Measurements from ENCODE around the gene DRC1.

The DRC1 gene

GRCh38 chr2:26380281-26380680 is 21.4 kb upstream of the DRC1 start:
- CTCF ChIA-PET, result no interaction called here
- DNase-seq (ENCODE audit: low spot score), result no peak
- no peak for TF ChIP-seq CTCF (conservative IDR thresholded peaks at IDR 0.05; ENCODE audit: low read depth)
- POLR2A ChIA-PET (ENCODE audit: low non-redundant PET), result no interaction called here
- no peak overlapping the region for H3K27ac ChIP-seq

- no peak for TF ChIP-seq CTCF (conservative IDR thresholded peaks at IDR 0.05; ENCODE audit: low read depth)
- H3K27ac ChIP-seq, result no peak overlapping the region
- DNase-seq (ENCODE audit: low spot score), result no peak
- ChIA-PET POLR2A (ENCODE audit: low non-redundant PET) (no interaction called here), CTCF (interaction anchor here (0.6 kb wide), 1 partner anchor 137 kb away, joined by 3 read pairs; no protein-coding TSS in a partner anchor)
Measured at GRCh38 chr2:26382564-26382963, 19.2 kb upstream of the DRC1 start.

- H3K27ac ChIP-seq, result no peak overlapping the region
- peak; percentile 31 for DNase-seq (ENCODE audit: low spot score)
- TF ChIP-seq CTCF (conservative IDR thresholded peaks at IDR 0.05; ENCODE audit: low read depth), result no peak
- CTCF ChIA-PET, result no interaction called here
- POLR2A ChIA-PET (ENCODE audit: low non-redundant PET), result no interaction called here
Measured at GRCh38 chr2:26384183-26384582, 17.5 kb upstream of the DRC1 start.

- ChIA-PET CTCF (no interaction called here), POLR2A (ENCODE audit: low non-redundant PET) (no interaction called here)
- no peak for DNase-seq (ENCODE audit: low spot score)
- no peak overlapping the region for H3K27ac ChIP-seq
- TF ChIP-seq CTCF (conservative IDR thresholded peaks at IDR 0.05; ENCODE audit: low read depth), result no peak
Measured at GRCh38 chr2:26384597-26384996, 17.1 kb upstream of the DRC1 start.

- H3K27ac ChIP-seq, result no peak overlapping the region
- TF ChIP-seq CTCF (conservative IDR thresholded peaks at IDR 0.05; ENCODE audit: low read depth), result no peak
- DNase-seq (ENCODE audit: low spot score), result no peak
- CTCF ChIA-PET, result no interaction called here
- POLR2A ChIA-PET (ENCODE audit: low non-redundant PET), result no interaction called here
Measured at GRCh38 chr2:26387189-26387588, 14.5 kb upstream of the DRC1 start.

GRCh38 chr2:26394694-26395093 is 7.0 kb upstream of the DRC1 start:
- DNase-seq (ENCODE audit: low spot score), result no peak
- no peak overlapping the region for H3K27ac ChIP-seq
- POLR2A ChIA-PET (ENCODE audit: low non-redundant PET), result no interaction called here
- CTCF ChIA-PET, result interaction anchor here (0.6 kb wide), 1 partner anchor 22 kb away, joined by 3 read pairs; no protein-coding TSS in a partner anchor
- no peak for TF ChIP-seq CTCF (conservative IDR thresholded peaks at IDR 0.05; ENCODE audit: low read depth)

- no peak for TF ChIP-seq CTCF (conservative IDR thresholded peaks at IDR 0.05; ENCODE audit: low read depth)
Measured at GRCh38 chr2:26395394-26395793, 6.3 kb upstream of the DRC1 start.

More at GRCh38 chr2:26395394-26395793, 6.3 kb upstream of the DRC1 start:
- POLR2A ChIA-PET (ENCODE audit: low non-redundant PET), result no interaction called here
- no peak for DNase-seq (ENCODE audit: low spot score)
- CTCF ChIA-PET, result interaction anchor here (0.5 kb wide), 1 partner anchor 19 kb away, joined by 3 read pairs; no protein-coding TSS in a partner anchor
- no peak overlapping the region for H3K27ac ChIP-seq

Measured in RWPE1 (cell line).